HG03342 (cell line): ENCODE results near the gene LAMC1.

Experiments used
- ATAC-seq: cut with Tn5 transposase; IDR thresholded peaks from one replicate; pipeline ENCODE4 v1.9.1; 2021; ENCODE audit warnings: mild to moderate bottlenecking, moderate library complexity; ENCODE audit not compliant: unreplicated experiment

LAMC1 gene

DNA sequence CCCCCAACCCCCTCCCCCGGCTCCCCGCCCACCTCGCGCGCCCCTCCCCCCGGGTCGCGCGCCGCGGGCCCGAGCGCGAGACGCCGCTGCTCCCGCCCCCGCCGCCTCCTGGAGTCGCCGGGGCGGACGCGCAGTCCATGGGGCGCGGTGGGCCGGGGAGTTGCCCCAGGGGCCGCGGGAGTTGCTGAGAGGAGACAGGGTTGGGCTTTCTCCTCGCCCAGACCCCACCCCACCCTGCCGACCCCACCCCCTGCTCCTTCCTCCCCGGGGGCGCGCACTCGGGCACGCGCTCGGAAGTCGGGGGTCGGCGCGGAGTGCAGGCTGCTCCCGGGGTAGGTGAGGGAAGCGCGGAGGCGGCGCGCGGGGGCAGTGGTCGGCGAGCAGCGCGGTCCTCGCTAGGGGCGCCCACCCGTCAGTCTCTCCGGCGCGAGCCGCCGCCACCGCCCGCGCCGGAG, at the start of gene LAMC1:
Gene LAMC1 (plus strand): TSS at position 275 of the 455 bp plus-strand sequence. CDS start 297 bp downstream, outside the sequence.
- peak; percentile 31 for ATAC-seq

DNA sequence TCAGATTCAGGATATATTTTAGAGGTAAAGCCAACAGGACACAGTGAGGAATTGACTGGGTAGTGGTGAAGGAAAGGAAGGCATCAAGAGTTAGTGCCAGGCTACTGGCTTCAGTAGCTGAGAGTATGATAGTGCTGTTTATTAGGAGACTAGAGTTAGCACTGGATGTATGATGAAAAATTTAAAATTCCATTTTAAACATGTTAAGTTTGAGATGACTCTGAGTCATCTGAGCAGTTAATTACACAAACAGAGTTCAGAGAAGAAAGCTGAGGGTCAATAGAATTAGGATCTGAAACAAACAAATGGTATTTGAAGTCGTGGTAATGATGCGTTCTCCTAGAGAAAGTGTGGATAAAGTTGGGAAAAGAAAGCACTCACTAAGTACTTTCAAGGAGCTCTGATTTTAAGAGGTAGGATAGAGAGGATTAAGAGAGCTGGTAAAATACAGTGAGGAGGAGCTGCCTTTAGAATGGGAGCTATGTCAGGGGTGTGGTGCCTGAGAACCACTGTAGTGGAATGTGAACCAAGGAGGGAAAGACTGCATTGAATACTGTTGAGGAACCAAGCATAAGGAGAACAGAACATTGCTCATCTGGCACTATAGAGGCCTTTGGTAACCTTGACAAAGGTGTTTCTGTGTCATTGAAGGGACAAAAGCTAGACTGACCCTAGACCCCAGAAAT, 48.6 kb upstream of the LAMC1 start:
- ATAC-seq, result no peak

GRCh38 chr1:182977480-182977879, 45.7 kb upstream of the LAMC1 start:
- ATAC-seq, result no peak

DNA sequence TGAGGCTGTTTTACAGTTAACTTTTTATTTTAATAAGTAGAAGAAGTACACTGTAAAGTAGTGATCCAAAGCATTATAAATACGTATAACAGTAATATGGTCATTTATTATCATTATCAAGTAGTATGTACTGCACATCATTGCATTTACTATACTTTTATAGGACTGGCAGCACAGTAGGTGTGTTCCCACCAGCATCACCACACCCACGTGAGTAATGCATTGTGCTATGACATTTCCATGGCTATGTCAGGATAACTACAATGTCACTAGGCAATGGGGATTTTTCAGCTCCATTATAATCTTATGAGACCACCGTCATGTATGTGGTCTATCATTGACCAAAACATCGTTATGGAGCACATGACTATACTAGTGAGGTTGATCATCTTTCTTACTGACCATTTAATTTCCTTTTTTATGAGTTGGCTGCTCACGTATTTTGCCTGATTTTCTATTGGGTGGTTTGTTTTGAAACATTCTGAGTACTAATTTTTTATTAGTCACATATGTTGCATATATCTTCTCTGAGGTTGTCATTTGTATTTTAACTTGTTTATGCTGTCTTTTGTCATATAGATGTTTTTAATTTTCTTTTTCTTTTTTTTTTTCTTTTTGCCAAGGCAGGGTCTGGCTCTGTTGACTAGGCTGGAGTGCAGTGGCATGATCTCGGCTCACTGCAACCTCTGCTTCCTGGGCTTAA, 44.9 kb upstream of the LAMC1 start:
- ATAC-seq, result no peak

DNA sequence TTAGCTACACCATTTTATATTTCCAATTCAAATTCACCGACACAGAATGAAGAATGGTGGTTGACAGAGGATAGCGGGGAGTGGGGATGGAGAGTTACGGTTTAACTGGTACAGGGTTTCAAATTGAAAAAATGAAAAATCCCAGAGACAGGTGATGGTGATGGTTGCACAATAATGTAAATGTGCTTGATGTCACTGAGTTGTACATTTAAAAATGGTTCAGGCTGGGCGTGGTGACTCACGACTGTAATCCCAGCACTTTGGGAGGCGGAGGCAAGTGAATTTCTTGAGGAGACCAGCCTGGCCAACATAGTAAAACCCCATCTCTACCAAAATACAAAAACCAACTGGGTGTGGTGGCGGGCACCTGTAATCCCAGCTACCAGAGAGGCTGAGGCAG, 39.1 kb upstream of the LAMC1 start:
- no peak for ATAC-seq

- no peak for ATAC-seq
Observed at GRCh38 chr1:182984621-182985020, 38.6 kb upstream of the LAMC1 start.

DNA sequence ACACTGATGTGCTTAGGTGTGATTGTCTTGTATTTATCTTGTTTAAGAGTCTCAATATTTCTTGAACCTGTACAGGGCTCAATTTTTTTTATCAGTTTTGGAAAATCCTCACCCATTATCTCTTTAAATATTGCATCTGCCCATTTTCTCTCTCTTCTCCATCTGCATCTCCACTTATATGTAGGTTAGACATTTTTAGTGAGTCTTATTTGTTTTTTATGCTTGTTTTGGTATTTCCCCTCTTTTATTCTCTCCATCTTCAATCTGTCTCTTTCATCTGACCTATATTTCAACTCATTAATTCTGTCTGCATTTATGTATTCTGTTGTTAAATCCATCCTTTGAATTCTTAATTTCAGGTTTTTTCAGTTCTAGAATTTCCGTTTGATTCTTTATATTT, 37.3 kb upstream of the LAMC1 start:
- no peak for ATAC-seq

DNA sequence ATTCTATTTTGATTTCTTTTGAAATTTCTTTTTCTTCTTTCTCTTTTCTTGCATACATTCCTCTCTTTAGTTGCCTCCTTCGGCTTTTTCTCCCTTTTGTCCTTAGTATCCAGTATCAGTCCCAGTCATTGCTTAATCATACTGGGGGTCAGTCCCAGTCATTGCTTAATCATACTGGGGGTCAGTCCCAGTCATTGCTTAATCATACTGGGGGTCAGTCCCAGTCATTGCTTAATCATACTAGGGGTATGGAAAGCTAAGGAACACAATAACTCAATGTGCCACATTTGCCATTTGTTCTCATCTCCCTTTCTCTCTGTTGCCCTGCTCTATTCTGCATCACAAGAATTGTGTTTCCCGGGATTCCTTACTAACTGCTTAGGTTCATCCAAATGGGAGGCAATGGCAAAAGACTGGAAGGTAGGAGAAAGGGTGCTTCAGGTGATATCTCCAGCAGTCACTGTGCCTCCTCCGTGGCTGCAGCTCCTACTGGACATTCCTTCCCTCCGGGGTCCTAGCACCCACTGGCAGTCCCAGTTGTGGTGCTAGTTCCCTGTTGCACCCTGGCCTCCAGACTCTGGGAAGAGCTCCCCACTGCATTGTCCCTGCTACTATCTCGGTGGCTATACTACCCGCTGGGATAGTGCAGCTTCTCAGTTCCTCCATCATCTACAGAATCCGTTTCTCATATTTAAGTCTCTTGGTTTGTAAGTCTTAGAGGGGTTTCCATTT, 32.6 kb upstream of the LAMC1 start:
- no peak for ATAC-seq

- no peak for ATAC-seq
Observed at GRCh38 chr1:182993746-182994145, 29.5 kb upstream of the LAMC1 start.

DNA sequence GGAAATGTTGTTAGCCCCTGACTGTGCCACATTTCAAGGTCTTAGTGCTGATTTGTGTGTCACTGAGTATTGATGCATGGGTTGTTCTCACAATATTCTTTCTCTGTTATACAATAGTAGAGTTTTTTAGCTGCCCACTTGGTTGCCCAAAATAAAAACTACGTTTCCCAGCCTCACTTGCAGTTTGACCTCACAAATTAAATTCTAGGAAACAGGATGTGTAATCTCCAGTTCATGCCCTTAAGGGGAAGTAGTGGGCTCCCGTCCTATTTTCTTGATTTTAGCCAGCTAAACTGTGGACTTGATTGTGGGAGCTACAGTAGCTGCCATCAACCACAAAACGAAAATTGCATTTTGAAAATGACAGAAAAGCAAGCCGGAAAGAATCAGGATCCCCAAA, 27.3 kb upstream of the LAMC1 start:
- no peak for ATAC-seq

DNA sequence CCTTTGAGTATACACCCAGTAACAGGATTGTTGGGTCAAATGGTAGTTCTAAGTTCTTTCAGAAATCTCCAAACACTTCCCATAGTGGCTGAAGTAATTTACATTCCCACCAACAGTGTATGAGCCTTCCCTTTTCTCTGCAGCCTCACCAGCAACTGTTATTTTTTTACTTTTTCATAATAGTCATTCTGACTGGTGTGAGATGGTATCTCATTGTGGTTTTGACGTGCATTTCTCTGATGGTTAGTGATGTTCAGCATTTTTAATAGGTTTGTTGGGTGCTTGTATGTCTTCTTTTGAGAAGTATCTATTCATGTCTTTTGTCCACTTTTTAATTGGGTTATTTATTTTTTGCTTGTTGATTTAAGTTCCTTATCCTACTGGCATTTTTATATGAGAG, 26.4 kb upstream of the LAMC1 start:
- no peak for ATAC-seq

DNA sequence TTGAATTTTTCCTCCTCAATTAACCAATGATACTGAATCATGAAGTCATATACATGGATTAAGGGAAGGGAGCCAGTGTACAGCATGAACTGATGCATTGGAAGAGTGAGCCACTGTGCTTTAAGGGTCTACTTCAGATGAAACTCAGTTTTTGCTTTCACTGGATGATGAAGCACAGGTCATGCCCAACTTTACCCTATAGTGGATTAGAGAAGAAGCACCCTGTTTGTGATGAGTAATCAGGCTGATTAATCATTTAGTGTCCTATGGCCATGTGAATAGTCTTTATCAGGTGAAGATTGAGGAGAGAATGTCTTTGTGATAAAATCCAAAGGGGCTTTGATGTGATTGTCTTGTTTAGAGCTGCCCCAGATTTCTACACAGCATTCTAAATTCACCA, 24.7 kb upstream of the LAMC1 start:
- ATAC-seq, result no peak

DNA sequence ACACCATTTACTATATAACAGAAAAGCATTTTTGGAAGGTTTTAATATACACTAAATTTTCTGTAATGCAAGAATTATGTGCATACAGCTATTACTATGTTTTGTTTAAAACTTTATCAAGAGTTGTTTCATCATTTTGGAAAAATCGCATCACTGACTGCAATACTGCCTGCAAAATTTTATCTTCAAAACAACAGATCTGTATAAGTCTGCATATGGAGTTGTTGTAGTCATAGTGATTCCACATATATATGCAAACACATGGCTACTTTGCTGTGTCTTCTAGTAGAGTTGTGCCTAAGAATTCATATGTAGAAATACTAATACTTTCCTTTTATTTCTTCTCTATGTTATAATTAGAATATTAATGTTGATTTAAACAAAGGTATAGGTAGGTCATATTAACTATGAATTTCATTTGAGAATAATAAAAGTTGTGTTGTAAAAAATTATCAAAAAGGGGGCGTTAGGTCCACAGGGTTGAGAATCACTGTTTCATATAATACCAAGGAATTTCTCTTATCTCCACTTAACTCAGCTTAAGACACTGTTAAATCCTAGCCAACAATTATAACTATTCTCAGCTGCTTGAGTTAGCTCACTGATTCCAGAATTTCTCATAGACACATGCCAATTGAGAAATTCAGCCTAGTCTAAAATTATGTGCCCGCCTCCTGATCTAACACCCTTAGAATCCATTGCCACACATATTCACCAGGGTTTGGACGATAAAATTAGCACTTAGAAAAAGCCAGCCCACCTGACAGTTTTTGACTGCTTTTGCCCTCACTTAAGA, 22.9 kb upstream of the LAMC1 start:
- ATAC-seq, result no peak

DNA sequence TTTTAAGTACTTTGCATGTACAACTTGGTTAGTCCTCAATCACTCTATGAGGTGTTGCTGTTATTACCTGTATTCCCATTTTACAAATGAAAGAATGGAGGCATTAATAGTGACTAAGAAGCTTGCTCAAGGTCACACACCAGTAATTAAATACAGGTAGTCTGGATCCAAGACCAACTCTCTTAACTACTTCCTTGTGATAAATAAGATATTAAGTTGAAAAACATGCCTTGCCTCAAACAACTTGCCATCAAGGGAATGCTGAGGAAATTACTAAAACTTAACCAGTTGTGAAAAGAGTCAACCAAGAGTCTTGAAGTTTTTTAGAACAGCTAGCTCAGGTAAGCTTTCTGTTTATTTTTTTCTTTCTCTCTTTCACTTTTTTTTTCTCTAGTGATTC, 21.0 kb upstream of the LAMC1 start:
- ATAC-seq, result no peak

DNA sequence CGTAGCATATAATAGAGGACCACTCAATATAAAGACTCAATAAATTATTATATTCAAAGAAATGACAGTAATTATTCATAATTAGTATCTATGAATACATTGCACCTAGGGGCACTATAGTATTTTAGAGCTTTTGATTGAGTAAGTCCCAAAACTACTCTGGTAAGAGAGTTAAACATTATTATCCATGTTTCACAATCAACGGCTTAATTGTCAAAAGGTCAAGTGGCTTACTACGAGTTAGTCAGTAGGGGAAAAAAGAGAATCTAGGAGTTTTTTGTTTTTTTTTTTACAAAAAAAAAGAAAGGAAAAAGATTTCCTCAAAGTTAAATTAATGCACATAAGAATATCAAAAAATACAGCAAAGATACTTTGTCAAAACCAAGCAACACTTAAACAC, 20.4 kb upstream of the LAMC1 start:
- ATAC-seq, result no peak

GRCh38 chr1:183003203-183003602, 20.0 kb upstream of the LAMC1 start:
- no peak for ATAC-seq

GRCh38 chr1:183004141-183004540, 19.1 kb upstream of the LAMC1 start:
- ATAC-seq, result no peak

GRCh38 chr1:183011859-183012258, 11.4 kb upstream of the LAMC1 start:
- ATAC-seq, result no peak

- no peak for ATAC-seq
Observed at GRCh38 chr1:183012301-183012994, 10.8 kb upstream of the LAMC1 start.

- ATAC-seq, result no peak
Observed at GRCh38 chr1:183019139-183019740, 4.0 kb upstream of the LAMC1 start.
